ENCODE results near the gene PIWIL4.
"Not testable (repeated sequence)": the region's sequence is repeated elsewhere in the genome, so short reads cannot be mapped to it uniquely, and the experiment has no call there.

PIWIL4 gene

DNA sequence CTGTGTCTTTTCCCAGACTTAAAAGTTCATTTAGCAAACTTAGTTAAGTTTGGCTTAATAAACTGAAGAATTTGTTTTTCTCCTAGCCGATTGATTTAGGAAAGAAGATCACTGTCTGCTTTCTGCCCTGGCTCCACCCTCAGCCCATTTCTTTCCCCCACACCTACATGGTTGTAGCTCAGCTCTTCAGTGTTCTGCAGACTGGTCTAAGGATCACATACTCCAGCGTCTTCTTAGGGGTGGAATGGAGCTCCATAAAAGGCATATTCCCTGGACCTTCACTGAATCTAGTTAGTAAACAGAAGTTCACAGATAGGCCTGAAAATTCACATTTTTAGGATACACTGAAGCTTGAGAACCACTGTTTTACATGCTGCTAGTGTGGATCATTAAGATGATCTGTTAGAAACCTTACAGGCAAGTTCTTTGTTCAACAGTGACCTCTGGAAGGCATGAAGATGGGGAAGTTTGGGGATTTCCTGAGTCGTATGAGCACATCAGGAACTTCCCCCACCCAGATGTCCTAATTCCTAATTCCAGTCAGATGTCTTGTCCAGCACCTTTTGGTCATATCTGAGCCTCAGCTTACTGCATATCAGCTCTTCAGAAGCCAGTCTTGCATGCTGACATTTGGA lies 16.8 kb downstream of the PIWIL4 start:
- in situ Hi-C loops (cut with HindIII; ENCODE audit: low sequenced_read_pairs) = no loop called here

DNA sequence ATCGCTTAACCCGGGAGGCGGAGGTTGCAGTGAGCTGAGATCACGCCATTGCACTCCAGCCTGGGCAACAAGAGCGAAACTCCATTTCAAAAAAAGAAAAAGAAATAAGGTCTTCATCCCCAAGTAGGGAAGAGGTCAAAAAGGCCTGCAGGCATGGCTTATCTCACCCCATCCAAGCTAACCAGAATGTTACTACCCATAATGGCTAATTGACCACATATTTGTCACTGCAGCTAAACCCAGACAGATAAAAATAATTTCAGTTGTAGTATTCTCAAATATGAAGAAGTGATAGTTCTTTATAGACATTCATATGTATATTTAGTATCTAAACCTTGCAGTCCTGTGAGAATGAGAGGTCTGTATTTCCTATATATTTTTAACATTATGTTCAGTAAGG lies 17.8 kb downstream of the PIWIL4 start:
- in situ Hi-C loops (cut with HindIII; ENCODE audit: low sequenced_read_pairs) = no loop called here

- in situ Hi-C loops (cut with HindIII; ENCODE audit: low sequenced_read_pairs) = no loop called here
Observed at GRCh38 chr11:94585399-94585798, 18.2 kb downstream of the PIWIL4 start.

DNA sequence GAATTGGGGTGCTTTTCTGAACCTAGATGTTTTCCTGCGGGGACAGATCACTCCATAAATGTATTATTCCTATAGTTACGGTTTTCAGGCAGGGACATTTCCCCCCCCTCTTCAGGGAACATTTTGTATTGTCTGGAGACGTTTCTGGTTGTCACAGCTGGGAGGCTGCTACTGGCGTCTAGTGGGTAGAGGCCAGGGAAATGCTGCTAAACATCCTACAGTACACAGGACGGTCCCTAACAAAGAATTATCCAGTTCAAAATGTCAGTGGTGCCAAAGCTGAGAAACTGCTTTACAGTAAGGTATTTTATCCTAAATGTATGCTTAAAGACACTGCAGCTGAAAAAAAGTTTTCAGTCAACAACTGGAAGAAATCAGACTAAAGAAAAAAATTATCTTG lies 19.4 kb downstream of the PIWIL4 start:
- in situ Hi-C loops (cut with HindIII; ENCODE audit: low sequenced_read_pairs) = no loop called here

- in situ Hi-C loops (cut with HindIII; ENCODE audit: low sequenced_read_pairs) = no loop called here
Observed at GRCh38 chr11:94586978-94587377, 19.8 kb downstream of the PIWIL4 start.

DNA sequence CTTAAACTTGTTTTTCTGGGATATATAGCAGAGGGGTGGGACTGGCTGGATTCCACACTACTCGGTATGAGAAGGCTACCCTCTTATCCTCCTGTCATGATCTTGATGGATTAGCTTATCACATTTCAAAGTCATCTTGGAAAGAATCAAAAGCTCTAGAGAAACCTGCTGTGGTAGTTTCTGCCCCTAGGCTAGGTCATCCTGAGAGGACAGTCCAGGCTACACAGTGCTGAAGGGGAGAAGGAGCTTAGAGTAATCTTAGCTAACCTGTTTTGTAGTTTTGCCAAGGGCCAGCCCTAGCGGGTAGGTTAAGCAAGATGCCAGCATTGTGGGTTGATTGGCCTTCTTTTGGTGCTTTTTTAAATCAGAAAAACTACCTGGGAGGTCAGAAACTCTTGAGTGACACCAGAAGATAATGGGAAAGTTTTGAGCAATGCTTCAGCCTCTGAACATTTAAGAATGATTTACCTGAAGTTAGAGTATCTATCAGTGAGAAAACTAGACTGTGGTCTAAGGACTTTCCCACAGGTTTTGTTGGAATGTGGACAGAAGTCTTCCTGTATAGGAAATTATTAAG lies 21.3 kb downstream of the PIWIL4 start:
- in situ Hi-C loops (cut with HindIII; ENCODE audit: low sequenced_read_pairs) = no loop called here

GRCh38 chr11:94590352-94591041 lies 23.3 kb downstream of the PIWIL4 start:
- in situ Hi-C loops (cut with HindIII; ENCODE audit: low sequenced_read_pairs) = no loop called here

GRCh38 chr11:94593030-94593429 lies 25.9 kb downstream of the PIWIL4 start:
- in situ Hi-C loops (cut with HindIII; ENCODE audit: low sequenced_read_pairs) = no loop called here

- in situ Hi-C loops (cut with HindIII; ENCODE audit: low sequenced_read_pairs) = no loop called here
Observed at GRCh38 chr11:94595076-94595475, 27.9 kb downstream of the PIWIL4 start.

DNA sequence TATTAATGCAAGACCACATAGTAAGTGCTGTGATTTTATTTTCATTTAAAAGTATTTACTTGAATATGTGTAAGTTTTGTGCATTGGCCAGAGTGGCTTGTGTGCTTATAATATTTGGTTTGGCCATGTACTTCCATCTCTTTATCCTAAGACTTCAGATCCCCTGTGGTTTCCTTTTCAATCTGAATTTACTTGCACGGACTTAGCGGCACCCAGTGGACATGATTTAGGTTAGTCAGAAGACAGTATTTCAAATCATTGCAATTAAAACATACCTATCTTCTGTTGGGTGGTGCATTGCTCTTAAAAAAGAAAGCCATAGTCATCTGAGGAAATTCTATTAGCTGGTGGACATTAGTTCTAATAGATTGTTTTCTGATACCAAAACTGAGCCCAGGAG lies 30.7 kb downstream of the PIWIL4 start:
- in situ Hi-C loops (cut with HindIII; ENCODE audit: low sequenced_read_pairs) = no loop called here

DNA sequence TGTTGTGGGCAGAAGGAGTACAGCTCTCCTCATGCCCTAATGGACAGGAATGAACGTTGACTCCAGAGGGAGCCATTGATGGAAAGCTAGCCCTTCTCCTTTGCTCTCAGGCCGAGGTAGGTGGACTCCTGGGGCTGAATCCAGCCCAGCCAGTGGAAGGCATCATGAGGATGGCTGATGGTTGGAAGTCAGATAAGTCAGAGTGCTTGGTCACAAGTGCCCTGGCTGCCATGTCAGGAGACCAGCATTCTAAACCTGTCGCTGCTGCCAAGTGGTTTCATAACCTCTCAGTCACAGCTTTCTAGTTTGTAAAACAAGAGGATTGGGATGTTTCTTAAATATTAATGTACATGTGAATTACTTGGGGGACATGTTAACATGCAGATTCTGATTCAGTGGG lies 32.3 kb downstream of the PIWIL4 start:
- in situ Hi-C loops (cut with HindIII; ENCODE audit: low sequenced_read_pairs) = no loop called here

GRCh38 chr11:94602430-94603372 lies 35.5 kb downstream of the PIWIL4 start:
- in situ Hi-C loops (cut with HindIII; ENCODE audit: low sequenced_read_pairs) = no loop called here

DNA sequence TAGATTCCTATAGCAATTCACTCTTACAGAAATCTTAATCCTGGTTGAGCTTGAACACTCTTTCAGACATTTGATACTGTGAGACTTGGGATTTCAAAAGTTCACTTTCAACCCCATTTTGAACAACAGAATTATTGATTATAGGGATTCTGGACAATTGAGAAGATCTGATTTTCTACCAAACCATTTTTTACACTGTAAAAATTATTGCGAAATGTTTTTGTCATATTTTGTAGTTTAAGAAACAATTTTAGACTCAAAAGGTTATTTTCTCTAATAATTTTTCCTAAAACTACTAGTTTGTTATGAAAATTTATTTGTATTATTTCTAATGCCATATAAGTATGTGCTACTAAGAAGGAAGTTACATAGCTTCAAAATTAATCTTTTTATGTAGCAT lies 36.4 kb downstream of the PIWIL4 start:
- in situ Hi-C loops (cut with HindIII; ENCODE audit: low sequenced_read_pairs) = no loop called here

- in situ Hi-C loops (cut with HindIII; ENCODE audit: low sequenced_read_pairs) = no loop called here
Observed at GRCh38 chr11:94604482-94604881, 37.3 kb downstream of the PIWIL4 start.

- in situ Hi-C loops (cut with HindIII; ENCODE audit: low sequenced_read_pairs) = loop anchor here (5.0 kb wide), 1 partner anchor 81 kb away; no protein-coding TSS in a partner anchor
Observed at GRCh38 chr11:94613120-94613519, 46.0 kb downstream of the PIWIL4 start.

GRCh38 chr11:94623120-94623735 lies 56.1 kb downstream of the PIWIL4 start:
- in situ Hi-C loops (cut with HindIII; ENCODE audit: low sequenced_read_pairs) = no loop called here

DNA sequence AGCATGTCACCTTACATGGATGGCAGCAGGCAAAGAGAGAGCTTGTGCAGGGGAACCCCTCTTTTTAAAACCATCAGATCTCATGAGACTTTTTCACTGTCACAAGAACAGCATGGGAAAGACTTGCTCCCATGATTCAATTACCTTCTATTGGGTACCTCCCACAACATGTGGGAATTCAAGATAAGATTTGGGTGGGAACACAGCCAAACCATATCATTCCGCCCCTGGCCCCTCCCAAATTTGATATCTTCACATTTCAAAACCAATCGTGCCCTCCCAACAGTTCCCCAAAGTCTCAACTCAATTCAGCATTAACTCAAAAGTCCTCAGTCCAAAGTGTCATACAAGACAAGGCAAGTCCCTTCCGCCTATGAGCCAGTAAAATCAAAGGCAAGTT lies 58.3 kb downstream of the PIWIL4 start:
- in situ Hi-C loops (cut with HindIII; ENCODE audit: low sequenced_read_pairs) = not testable (repeated sequence)

- in situ Hi-C loops (cut with HindIII; ENCODE audit: low sequenced_read_pairs) = not testable (repeated sequence)
Observed at GRCh38 chr11:94627003-94627560, 59.9 kb downstream of the PIWIL4 start.

DNA sequence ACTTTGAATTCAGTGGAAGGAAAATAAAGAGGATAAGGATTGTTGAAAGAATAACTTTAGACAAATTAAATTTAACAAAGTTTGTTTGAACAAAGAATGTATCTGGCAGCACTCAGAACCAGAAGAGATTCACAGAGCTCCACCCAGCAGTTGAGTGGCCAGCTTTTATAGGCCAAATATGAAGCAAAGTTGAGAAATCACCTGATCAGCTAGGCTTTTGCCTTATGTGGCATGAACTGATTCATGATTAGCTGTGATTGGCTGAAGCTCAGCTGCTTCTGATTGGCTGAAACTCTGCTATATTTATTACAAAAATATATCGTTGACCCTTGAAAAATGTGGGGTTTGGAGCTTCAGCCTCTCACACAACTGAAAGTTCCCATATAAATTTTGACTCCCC lies 62.6 kb downstream of the PIWIL4 start:
- in situ Hi-C loops (cut with HindIII; ENCODE audit: low sequenced_read_pairs) = no loop called here

GRCh38 chr11:94630221-94630620 lies 63.1 kb downstream of the PIWIL4 start:
- in situ Hi-C loops (cut with HindIII; ENCODE audit: low sequenced_read_pairs) = no loop called here

Measured in DLD1 (cell line).